GOT3 (cell line): ENCODE measurements around the gene C2orf68.
"Not testable (repeated sequence)": the region's sequence is repeated elsewhere in the genome, so short reads cannot be mapped to it uniquely, and the experiment has no call there.

Experiments
- DNase-seq: peaks from one replicate; lab custom pipeline; 2025; ENCODE audit warnings: mixed read lengths; lab: John Stamatoyannopoulos, UW

Gene C2orf68

DNA sequence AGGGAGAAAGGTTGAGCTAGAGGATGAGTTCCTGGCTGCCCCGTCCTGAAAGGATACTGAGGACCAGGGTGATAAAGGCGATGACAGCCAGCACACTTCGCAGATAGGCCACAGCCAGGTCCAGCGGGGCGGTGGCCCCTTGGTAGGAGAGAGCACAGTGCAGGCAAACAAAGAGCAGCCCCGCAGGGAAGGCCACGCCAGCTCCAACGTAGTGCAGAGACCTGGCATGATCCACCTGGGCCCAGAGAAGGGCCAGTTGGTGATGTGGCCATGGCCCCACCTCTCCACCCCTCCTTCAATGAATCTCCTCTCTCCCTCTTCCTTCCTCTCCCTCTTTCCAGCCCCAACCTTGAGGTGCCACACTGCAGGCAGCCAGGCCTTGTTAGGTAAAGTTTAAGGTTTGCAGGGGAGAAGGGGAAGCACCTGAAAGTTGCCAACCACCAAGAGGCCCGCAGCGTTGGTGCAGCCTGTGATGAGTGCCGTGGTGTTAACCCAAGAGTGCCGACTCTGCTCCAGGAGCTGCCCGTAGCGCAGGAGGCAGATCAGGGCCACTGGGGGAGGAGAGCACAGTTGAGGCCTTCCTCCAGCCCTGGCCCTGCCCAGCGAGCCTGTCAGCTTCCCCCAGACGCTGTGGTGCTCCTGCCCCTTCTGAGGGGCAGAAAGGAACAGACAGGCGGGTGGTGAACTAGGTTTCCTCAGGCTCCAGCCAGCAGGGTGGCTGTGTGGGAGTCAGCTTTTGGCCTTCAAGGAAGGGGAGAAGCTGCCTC is 12.2 kb downstream of the C2orf68 start:
- no peak for DNase-seq

DNA sequence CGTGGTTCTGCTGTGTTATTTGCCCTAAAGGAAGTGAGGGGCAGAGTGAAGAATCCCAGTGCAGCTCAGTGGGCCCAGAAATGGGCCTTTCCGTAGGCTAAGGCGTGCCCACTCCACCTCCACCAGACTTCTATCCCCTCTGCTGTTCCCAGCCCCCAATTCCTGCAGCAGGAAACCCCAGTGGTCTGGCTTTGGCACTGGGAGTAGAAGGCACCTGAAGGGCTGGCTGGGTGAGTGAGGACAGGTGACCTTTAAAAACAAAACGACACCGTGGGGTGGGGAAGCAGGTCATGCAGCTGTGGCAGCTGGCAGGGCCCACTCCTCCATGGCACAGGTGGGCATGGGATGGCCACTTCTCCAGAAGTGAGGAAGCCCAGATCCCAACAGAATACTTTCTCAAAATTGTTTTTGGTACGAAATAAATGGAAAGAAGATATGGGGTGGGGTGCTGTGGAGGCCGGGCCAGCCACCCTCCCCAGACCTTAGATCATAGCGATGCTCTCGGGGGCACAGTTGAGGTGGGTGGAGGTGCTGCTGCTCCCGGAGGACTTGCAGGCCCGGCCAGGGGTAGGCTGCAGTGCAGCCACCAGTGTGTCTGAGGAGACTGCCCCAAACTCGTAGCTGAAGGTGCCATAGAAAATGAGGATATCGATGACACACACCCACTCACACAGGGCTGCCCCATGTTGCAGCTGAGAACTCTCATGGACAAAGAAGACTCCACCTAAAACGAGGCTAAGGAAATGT is 13.1 kb downstream of the C2orf68 start:
- DNase-seq = no peak

DNA sequence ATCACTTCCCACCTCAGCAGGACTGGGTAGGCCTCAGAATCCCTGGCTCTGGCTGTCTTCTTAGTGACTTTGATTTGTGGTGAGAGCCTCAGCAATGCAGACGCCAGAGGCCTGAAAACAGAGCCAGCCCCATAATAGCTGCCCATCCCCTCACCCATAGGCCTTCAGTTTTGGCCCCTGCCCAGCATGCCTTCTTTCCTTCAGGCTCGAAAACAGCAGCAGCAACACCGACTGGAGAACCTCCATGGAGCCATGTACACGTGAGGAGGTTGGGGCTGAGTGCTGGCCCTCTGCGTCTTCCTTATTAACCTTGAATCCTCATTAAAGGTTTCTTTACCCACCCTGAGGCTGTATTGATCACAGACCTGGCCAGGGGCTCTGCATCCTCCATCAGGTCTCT is 14.6 kb downstream of the C2orf68 start:
- DNase-seq = no peak

DNA sequence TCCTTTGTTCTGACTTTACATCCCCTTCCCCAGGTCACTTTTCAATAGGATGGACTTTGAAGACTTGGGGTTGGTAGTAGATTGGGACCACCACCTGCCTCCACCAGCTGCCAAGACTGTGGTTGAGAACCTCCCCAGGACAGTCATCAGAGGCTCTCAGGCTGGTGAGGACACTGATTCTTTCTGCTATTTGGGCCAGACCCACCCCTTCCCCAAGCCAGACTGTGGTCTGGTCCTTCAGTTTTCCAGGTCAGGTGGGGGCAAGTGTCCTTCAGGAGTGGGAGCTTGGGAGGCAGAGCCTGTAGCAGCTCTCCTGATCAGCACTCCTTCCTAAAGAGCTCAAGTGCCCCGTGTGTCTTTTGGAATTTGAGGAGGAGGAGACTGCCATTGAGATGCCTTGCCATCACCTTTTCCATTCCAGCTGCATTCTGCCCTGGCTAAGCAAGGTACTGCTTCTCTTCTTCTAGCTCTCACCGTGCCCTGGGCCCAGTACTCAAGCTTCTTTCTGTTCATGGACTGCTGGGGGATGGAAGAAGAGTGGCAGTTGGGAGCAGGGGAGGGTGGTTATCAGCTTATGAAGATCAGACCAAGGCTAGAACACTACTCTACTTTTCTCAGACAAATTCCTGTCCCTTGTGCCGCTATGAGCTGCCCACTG is 15.3 kb downstream of the C2orf68 start:
- no peak for DNase-seq

DNA sequence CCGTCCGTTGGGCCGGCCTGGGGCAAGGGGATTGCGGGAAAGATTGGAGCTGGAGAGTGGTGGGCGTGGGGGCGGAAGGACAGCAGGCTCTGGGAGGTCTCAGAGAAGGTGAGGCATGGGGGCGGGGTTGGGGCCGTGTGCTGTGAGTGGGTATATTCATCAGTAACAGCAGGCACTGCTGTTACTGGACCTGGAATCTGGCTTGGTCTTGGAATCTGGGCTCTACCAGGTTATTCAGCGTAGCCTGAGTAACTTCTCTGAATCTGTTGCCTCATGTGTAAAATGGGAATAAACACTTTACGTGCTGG is 15.9 kb downstream of the C2orf68 start:
- DNase-seq = no peak

DNA sequence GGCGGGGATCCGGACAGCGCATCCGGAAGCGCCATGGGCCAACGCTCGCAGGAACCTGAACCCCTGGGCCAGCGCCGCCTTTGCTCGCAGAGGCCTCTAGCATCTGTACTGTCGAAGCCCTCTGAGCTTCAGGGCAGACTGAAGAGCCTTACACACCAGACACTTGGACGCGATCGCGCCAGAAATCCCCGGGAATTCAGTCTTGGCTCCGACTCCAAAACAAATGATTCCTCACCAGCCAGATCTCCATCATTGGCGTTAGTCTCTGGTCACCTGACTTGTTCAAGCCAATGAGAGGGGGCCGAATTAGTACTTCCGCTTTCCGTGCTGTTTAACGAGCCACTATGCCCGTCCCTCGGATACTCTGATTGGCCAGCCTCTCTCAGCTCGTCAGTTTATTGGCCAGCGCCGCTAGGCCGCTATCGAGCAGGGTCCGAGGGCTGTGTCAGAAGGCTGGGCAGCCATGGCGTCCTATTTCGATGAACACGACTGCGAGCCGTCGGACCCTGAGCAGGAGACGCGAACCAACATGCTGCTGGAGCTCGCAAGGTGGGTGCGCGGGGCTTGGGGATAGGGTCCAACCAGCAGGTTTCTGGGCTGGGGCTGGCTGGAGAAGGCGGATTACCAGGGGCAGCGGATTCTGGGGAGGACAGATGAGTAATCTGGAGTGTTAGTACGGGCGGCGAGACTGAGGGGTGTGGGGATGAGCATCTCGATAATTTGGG is 16.4 kb downstream of the C2orf68 start, which contains the start of gene RNF181:
TSS of gene RNF181 (plus strand) at position 445 of the 725 bp plus-strand sequence. CDS start at position 464, 19 bp downstream.
- DNase-seq = peak; percentile 81

DNA sequence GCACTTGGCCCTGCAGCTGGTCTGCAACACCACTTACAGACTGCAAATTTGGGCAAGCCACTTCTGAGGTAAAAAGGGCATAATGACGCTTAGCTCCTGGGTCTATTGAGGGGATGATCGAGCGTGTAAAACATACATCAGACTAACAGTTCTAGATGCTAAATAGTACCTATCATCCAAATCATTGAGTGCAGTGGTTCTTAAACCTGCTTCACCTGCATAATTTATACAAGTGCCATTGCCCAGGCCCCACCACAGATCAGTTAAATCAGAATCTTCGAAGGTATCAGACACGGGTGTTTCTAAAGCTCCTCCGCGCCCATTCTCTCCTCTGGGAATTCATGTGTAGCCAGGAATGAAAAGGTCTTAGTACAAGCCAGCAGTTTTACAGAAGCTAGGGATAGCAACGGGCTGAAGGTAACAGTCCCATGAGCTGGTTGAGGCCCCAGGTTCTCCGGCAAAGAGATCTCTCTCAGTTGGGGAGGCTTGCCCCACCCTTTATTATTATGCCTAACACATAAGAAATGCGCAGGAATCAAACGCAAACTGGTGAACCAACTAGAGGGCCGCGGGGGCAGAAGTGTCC is 17.1 kb downstream of the C2orf68 start:
- DNase-seq = no peak

DNA sequence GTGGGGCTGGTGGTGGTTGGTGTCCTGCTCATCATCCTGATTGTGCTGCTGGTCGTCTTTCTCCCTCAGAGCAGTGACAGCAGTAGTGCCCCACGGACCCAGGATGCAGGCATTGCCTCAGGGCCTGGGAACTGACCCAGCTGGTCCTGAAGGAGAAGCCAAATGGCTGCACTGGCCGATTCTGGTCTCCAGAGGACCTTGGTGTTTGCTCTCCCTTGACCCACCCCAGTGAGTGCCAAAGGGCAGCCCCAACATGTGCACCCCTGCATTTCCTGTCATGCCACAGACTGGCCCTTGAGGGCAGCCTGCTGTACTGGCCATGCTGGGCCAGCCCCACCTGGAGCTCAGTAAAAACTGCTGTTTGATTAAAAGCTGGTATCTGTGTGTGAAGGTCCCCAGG is 18.8 kb downstream of the C2orf68 start:
- DNase-seq = no peak

DNA sequence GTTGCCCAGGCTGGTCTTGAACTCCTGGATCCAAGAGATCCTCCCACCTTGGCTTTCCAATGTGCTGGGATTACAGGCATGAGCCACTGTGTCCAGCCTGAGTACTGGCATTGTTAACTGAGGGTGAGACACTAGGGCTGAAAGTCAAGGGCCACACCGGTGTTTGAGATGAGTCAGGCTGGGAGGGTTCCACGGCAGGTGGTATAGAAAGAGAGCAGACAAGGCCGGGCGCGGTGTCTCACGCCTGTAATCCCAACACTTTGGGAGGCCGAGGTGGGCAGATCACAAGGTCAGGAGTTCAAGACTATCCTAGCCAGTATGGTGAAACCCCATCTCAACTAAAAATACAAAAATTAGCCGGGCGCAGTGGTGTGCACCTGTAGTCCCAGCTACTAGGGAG is 19.6 kb downstream of the C2orf68 start:
- not testable (repeated sequence) for DNase-seq

DNA sequence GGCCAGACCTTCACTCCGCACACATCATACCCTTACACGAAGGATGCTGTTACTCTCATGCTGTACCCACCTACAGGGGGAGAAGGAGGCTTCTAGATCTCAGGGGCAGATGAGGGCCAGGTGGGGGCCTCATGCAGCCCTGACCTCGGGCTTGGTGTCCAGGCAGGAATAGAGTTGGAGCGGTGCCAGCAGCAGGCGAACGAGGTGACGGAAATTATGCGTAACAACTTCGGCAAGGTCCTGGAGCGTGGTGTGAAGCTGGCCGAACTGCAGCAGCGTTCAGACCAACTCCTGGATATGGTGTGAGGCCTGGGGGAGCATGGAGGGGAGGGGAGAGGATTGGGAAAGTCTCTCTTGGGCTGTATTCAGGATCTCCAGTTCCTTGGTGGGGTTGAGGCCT is 20.3 kb downstream of the C2orf68 start:
- no peak for DNase-seq

DNA sequence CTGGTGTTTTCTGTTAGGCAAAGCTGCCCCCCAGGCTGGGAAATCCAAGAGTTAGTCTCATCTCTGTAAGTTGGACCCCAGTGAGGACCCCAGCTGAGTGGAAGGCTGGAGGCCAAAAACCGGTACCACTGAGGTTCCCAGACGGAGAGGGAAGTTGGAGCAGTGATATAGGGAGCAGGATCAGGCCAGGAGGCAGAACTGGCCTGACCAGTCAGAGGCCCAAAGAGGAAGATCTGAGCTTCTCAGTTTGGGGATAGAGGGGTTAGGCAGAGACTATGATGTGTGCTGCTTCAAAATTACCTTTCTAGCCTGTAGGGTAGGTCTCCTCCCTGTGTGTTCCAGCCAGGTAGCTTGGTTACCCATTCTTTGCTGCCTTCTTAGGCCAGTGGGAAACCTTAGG is 20.9 kb downstream of the C2orf68 start:
- no peak for DNase-seq

DNA sequence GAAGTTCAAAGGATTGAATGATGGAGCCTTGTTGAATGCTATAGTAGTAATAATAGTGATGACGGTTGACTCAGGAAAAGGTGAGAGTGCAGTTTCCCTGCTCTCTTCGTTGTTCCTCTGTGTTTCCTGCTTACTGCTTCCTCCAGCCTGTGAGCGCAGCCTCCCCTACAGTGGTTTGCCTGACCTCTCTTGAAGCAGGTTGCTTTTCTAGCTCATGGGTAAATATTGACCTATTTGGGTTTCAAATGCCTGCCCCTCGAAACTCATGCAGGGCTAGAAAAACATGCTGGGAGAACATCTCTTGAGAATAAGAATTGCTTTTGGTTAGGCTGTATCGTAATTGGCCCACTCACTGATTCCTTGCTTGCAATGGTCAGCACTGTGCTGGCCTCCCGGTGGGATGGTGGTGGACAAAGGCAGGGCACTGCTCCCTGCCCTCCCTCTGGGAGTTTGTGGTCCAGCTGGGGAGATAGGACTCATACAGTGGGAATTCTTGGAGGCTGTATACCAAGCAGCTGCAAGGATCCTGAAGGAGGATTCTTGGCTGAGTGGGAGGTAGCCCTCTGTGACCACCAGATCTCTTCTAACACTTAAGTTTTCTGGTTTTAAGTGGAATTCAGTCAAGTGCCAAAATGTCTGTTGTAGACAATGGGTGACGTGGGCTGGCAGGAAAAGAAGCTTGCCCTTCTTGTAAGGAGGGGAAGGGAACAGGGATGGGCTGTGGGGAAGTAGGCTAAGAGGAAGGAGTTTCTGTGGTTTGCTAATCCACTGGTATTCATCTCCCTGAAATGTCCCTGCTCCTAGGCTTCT is 21.7 kb downstream of the C2orf68 start:
- DNase-seq = peak; percentile 57

DNA sequence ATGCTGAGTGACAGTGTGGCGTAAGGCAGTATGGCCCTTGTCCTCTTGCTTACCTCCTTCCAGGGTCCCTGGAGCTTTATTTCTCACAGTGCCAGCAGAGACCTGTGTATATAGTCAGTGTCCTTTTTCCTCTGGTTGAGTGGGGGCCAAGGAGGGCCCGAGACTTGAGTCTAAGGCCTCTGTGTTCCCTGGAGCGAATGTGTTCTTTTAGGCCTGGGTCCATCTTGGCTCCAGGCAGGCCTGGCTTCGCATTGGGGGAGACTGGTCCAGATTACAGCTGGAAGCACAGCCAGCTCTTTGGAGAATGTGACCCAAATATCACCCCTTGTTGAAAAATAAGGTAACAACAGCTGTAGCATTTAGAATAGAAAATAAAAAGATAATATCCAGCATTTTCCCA is 22.7 kb downstream of the C2orf68 start:
- DNase-seq = no peak

DNA sequence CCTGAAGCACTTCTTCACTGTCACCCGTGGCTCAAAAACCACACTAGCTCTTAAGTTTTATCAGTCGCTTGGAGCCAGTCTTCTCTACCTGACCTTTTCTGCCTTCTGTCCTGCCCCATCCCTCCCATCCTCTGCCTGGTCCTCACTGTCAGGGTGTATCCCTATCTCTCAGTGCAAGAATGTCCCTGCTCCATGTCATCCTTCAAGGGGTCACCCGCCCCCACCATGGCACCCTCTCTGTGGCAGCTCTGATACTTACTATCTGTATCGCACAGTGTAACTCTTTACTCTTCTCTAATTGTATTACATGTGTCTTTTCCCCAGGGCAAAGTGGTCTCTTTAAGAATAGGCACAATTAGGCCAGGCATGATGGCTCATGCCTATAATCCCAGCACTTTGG is 23.2 kb downstream of the C2orf68 start:
- no peak for DNase-seq

DNA sequence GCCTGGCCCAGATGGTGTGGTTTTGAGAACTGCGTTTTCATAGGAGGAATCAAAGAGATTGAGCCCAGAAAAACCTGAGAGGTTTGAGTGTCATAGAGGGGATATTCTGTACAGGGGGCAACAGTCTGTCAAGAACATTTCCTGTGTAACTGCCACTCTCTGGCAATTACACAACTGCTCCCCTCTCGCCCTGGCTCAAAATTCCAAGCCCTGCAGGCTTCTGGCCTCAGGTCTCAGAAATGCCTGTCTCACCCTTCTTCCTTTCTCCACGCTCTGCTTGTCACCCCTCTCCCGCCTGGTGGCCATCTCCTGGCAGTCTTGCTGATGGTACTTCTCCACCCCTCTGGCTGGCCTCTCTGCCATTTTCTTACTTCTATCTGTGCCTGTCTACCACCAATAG is 23.6 kb downstream of the C2orf68 start:
- DNase-seq = no peak

DNA sequence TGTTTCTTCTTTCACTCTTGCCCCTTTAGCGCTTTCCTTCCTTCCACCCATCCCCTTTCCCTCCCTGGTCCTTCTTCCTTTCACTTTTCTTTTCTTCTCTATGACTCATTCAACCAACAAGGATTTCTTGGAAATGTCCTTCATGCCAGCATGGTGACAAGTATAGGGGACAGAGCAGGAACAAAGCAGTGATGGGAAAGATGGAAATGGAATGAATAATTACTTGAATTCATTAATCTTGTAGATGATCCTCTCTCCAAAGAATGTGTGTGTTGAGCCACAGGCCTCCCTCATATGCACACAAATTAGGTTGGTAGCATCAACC is 26.1 kb downstream of the C2orf68 start:
- DNase-seq = no peak

DNA sequence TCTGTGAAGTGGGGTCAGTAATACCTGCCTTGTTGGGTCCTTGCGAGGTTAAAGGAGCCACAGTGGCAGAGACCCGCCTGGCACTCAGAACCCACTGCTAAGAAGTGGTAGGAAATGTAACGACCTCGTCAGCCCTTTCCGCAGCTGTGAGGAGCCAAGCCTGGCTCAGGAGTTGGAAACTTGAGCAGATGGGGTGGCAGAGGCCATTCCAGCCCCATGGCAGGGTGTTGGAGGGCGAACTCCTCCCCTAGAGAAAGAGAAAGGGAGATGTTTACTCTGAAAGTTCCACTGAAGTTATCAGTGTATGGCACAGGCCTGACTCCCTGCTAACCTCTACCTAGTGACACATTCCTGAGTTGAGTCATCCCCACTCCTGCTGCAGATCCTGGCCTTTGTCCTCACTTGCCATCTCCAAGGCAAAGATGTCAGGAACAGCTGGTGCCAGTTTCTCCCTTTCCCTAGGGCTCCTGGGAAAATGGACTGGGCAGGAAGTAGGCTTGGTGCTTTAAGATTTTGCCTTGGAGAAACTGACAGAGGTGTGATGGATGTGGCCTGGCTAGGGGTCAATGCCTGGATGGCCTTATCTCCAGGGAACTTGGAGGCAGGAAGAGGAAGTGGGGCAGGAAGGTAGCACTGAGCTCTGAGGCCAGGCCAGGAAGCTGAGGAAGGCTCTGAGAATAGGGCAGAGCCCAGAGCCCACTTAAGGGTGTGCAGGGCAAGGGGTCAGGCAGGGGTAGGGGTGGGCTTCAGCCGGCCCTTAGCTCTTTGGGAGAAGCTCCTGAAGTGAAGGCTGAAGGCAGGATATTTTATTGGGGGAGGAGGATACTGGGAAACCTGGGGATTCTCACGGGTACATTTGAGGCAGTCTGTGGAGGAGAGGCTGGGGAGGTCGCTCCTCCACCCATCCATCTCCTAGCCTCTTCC is 26.7 kb downstream of the C2orf68 start:
- DNase-seq = no peak

DNA sequence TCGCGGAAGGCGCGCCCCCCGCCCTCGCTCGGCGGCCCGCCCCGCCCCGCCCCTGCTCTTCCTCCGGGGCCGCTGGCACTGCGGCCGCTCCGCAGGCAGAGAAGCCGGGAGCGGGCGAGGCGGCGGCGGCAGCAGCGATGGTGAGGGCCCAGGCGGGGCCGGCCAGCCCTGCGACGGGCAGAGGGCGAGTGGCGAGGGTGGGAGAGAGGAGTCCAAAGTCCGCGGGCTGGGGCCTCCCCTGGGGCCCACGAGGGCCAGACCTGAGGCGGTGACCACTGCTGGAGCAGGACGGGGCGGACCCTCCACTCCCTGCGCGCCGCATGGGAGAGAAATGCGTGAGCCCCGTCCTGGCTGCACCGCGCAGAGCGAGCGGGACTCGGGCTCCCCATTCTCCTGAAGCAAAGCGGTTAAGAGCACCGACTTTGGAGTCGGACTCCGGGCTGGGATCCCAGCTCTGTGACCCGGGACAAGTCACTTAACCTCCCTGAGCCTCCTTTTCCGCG is 27.5 kb downstream of the C2orf68 start, which contains the start of gene VAMP5:
TSS of gene VAMP5 (plus strand) at position 78 of the 503 bp plus-strand sequence. CDS start at position 138, 60 bp downstream.
- no peak for DNase-seq

DNA sequence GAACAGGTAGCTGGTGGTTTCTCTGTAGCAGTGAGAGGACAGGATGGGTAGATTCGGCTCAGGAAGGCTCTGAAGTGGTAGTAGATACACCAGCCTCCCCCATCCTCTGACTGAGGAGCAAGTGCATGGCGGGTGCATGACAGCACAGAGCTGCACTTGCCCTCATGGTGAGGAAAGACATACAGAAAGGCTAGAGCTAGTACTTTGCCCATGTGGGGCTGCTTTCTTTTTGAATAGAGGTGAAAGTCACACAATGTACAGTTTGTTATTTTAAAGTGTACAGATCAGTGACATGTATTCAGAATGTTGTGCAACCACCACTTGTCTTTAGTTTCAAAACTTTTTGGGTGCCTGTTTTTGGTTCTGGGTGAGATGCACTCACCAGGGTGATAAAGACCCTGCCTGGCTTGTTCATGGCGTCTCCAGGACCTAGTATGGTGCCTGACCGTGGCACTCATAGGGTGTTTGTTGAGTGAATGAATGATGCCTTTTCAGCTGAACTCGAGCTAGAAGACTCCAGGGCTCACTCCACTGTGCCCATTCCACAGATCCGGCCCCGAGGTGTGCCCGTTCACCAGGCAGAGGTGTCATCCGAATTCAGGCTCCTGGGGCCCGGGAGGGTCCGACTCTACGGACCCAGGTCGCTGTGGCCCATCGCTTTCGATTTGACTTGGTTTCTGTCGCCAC is 28.1 kb downstream of the C2orf68 start:
- DNase-seq = no peak
